CD8-positive, alpha-beta memory T cell (primary cell): ENCODE results near the gene TXNDC2. TPM values are rescaled to one million over a fixed set of nuclear protein-coding genes. Genes with fewer than 3 reads are reported as not detected.
"Not testable (repeated sequence)": the region's sequence is repeated elsewhere in the genome, so short reads cannot be mapped to it uniquely, and the experiment has no call there.

Experiments used
- CTCF ChIA-PET: fragments of 350-600 bp; sonication (Branson Sonifier 250); formaldehyde crosslinking; loops from one replicate; lab custom pipeline; 2021; ENCODE audit warnings: antibody characterized with exemption; lab: Charles Lee
- POLR2A ChIA-PET: fragments of 350-600 bp; sonication (Branson Sonifier 250); formaldehyde crosslinking; loops from one replicate; lab custom pipeline; 2021; ENCODE audit warnings: antibody characterized with exemption; lab: Charles Lee
- DNase-seq, 5 donors: peaks; one replicate each; pipeline versions ENCODE4 v3.0.0 to v3.0.0-alpha.2; 2020 to 2022; ENCODE audit warnings: mixed read lengths in 1 of 5
- H3K27ac ChIP-seq: one replicate; pipeline ENCODE4 v1.7.0; 2013; ENCODE audit warnings: low read depth, mild to moderate bottlenecking, low read length, moderate library complexity
- H3K27me3 ChIP-seq: 2 replicates; pipeline ENCODE4 v1.7.0; 2013; ENCODE audit warnings: low read length, mild to moderate bottlenecking; ENCODE audit not compliant: insufficient read depth, poor library complexity, severe bottlenecking
- H3K36me3 ChIP-seq: 2 replicates; pipeline ENCODE4 v1.7.0; 2013; ENCODE audit warnings: mild to moderate bottlenecking, low read length, moderate library complexity; ENCODE audit not compliant: insufficient read depth
- H3K4me1 ChIP-seq: 2 replicates; pipeline ENCODE4 v1.7.0; 2013; ENCODE audit warnings: mild to moderate bottlenecking, low read length, moderate library complexity; ENCODE audit not compliant: insufficient read depth
- H3K4me3 ChIP-seq: 2 replicates; pipeline ENCODE4 v1.7.0; 2013; ENCODE audit warnings: mild to moderate bottlenecking, low read length
- H3K9me3 ChIP-seq: 2 replicates; pipeline ENCODE4 v1.7.0; 2013; ENCODE audit warnings: mild to moderate bottlenecking, low read length
- H3K27ac Mint-ChIP-seq, 8 donors: one replicate each; pipeline ENCODE4 v1.8.0; 2020 to 2021; ENCODE audit warnings: mixed read lengths in 8 of 8, mild to moderate bottlenecking in 6 of 8, inconsistent platforms in 3 of 8, moderate library complexity in 3 of 8
- H3K27me3 Mint-ChIP-seq, 2 donors: one replicate each; pipeline ENCODE4 v1.8.0; 2020 to 2021; ENCODE audit warnings: mixed read lengths in 2 of 2, mild to moderate bottlenecking in 1 of 2, moderate library complexity in 1 of 2
- H3K36me3 Mint-ChIP-seq, 3 donors: one replicate each; pipeline ENCODE4 v1.8.0; 2020 to 2021; ENCODE audit warnings: mixed read lengths in 3 of 3, inconsistent platforms in 1 of 3, mild to moderate bottlenecking in 1 of 3
- H3K4me1 Mint-ChIP-seq, 3 donors: one replicate each; pipeline ENCODE4 v1.8.0; 2020 to 2021; ENCODE audit warnings: mixed read lengths in 3 of 3, inconsistent platforms in 1 of 3, mild to moderate bottlenecking in 1 of 3
- H3K4me3 Mint-ChIP-seq, 7 donors: one replicate each; pipeline ENCODE4 v1.8.0; 2020 to 2021; ENCODE audit warnings: mixed read lengths in 7 of 7, mild to moderate bottlenecking in 6 of 7, moderate library complexity in 4 of 7, inconsistent platforms in 2 of 7
- H3K9me3 Mint-ChIP-seq, 5 donors: one replicate each; pipeline ENCODE4 v1.8.0; 2020 to 2022; ENCODE audit warnings: mixed read lengths in 5 of 5, mild to moderate bottlenecking in 3 of 5, moderate library complexity in 2 of 5, inconsistent platforms in 1 of 5
- polyA plus RNA-seq: library from polyadenylated mRNA; unstranded; fragments of 300-500 nt; fragmentation: Illumina TruSeq; gene quantifications from one replicate; pipeline ENCODE4 v1.2.3, GENCODE V29; 2021
- total RNA-seq, 2 experiments: library from RNA; stranded (reverse); gene quantifications; one replicate each; pipeline ENCODE4 v1.2.3, GENCODE V29; 2021

Gene TXNDC2
- total and polyA plus RNA-seq, 3 experiments from 2014 or later, result not detected

DNA sequence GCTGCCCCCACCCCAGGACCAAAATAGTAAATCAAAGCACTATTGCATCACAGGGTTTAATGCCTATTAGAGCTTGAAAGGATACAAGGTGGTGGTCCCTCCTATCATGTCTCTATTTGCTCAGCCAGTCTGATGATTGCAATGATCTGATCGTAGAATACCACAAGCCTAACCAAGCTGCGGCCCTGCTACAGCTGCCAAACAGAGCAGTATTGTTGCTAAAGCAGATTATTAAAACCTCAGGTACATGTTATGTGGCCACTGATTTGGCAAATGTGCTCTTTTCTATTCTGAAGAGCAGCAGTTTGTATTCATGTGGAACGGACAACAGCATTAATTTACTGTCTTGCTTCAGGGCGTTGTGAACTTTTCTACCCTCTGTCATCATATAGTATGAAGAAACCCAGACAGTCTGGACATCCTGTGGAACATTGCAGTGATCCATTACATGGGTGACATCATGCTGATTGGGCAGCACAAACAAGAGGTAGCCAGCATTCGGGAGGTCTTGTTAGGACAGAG lies 19.7 kb downstream of the TXNDC2 start:
- Mint-ChIP-seq H3K4me1 (no peaks in the 10 kb centered on the region), H3K27me3 (peaks cover 20 to 49% of the 10 kb centered on the region in 2 donors), H3K27ac (no peak overlapping the region), H3K9me3 (no peaks in the 10 kb centered on the region), H3K4me3 (no peak overlapping the region), H3K36me3 (peaks cover 0 to 1% (median 0%) of the 10 kb centered on the region in 3 donors)
- Histone ChIP-seq H3K27ac (no peak overlapping the region), H3K27me3 (no peaks in the 10 kb centered on the region), H3K4me3 (no peak overlapping the region), H3K4me1 (no peaks in the 10 kb centered on the region), H3K36me3 (no peaks in the 10 kb centered on the region), H3K9me3 (no peaks in the 10 kb centered on the region)
- DNase-seq, result no peak
- POLR2A ChIA-PET, result no interaction called here
- CTCF ChIA-PET, result no interaction called here

DNA sequence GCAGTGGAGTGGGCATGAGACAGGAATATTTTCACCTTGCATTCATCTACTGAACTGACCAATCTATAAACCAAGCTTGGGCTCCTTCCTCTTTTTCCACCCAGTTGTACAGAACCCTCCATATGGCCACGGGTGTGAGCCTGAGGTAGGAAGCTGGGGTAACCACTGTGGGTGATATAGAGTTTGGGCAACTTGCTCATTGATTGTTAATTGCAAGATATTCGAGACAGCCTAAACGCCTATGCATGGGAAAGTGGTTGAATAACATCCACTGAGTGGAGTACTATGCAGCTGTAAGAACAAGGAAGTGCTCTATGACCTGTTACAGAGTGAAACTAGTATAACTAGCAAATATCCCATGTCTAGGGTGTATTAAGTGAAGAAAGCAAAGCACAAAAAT lies 20.7 kb downstream of the TXNDC2 start:
- POLR2A ChIA-PET, result no interaction called here
- no peak for DNase-seq
- Histone ChIP-seq H3K9me3 (no peaks in the 10 kb centered on the region), H3K4me1 (no peaks in the 10 kb centered on the region), H3K27me3 (no peaks in the 10 kb centered on the region), H3K36me3 (no peaks in the 10 kb centered on the region), H3K4me3 (no peak overlapping the region), H3K27ac (no peak overlapping the region)
- H3K9me3 Mint-ChIP-seq, result no peaks in the 10 kb centered on the region
- H3K27me3 Mint-ChIP-seq, result peaks cover 20 to 49% of the 10 kb centered on the region in 2 donors
- peak overlapping the region in 1 of 8 donors; percentile 5 for H3K27ac Mint-ChIP-seq
- no peak overlapping the region for H3K4me3 Mint-ChIP-seq
- no peaks in the 10 kb centered on the region for H3K36me3 Mint-ChIP-seq
- CTCF ChIA-PET, result no interaction called here
- no peaks in the 10 kb centered on the region for H3K4me1 Mint-ChIP-seq

DNA sequence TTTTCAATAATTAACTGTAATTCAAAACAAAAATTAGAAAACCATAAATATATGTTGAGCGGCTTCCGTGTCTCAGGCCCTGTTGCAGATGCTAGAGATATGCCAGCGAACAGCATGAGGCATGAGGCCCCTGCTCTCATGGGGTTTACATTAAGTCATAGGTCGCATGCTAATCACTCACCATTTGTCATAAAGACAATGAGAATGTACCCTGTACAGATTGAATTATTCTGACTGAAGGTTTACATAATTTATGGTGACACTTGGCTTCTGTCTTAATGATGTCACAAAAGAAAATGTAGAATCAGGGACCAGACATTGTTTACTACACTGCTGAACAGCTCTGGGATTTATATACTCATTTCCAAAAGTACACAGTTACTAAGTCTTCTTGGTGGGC lies 22.1 kb downstream of the TXNDC2 start:
- ChIA-PET POLR2A (no interaction called here), CTCF (no interaction called here)
- H3K27ac Mint-ChIP-seq, result no peak overlapping the region

DNA sequence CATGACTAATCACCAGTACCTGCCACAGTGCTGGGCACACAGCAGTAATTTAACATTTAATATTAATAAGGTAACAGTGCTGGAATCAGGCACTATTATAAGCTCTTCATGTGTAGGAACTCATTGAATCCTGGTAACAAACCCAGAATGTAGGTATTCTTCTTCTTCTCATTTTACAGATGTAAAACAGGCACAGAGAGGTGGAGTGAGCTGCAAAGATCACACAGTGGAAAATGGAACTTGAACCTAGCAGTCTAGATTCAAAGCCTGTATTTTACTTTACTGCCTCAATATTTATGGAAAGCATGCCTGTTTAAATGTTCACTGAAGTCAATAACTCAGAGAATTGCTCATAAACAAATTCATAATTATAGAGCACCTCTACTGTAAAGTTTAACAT lies 24.3 kb downstream of the TXNDC2 start:
- CTCF ChIA-PET, result no interaction called here
- no peak overlapping the region for H3K4me3 ChIP-seq

More for the DNA sequence above, 22.1 kb downstream of the TXNDC2 start:
- no peaks in the 10 kb centered on the region for H3K9me3 ChIP-seq
- H3K4me1 ChIP-seq, result peaks cover under 1% of the 10 kb centered on the region
- H3K36me3 Mint-ChIP-seq, result no peaks in the 10 kb centered on the region
- H3K27ac ChIP-seq, result no peak overlapping the region
- H3K36me3 ChIP-seq, result no peaks in the 10 kb centered on the region
- no peaks in the 10 kb centered on the region for H3K9me3 Mint-ChIP-seq
- H3K4me1 Mint-ChIP-seq, result peaks cover 2% of the 10 kb centered on the region in 3 donors
- DNase-seq, result no peak
- no peak overlapping the region for H3K4me3 ChIP-seq
- H3K4me3 Mint-ChIP-seq, result no peak overlapping the region
- H3K27me3 Mint-ChIP-seq, result peaks cover 20 to 46% of the 10 kb centered on the region in 2 donors
- H3K27me3 ChIP-seq, result no peaks in the 10 kb centered on the region

DNA sequence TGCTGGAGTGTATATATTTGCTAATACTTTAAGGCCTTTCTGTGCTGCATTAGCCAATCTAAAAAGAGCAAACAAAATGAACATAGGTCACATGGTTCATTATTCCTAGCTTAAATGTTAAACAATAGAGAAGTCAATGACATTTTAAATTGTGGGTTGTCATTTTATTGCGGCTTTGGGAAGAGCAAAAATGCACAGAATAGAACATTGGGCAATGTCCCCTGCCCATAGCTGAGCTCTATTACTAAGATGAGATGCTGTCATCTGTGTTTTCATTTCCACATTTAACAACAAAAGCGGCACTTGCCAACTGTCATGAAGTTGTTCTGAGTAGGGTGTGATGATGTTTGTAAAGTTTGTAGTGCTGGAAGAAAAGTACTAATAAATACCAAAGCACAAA lies 24.9 kb downstream of the TXNDC2 start:
- no peaks in the 10 kb centered on the region for H3K9me3 Mint-ChIP-seq

More for the DNA sequence above, 24.3 kb downstream of the TXNDC2 start:
- DNase-seq, result no peak
- no peak overlapping the region for H3K27ac ChIP-seq
- peaks cover 0 to 3% (median 0%) of the 10 kb centered on the region in 3 donors for H3K36me3 Mint-ChIP-seq
- H3K9me3 Mint-ChIP-seq, result no peaks in the 10 kb centered on the region
- peak overlapping the region in 1 of 7 donors; percentile 56 for H3K4me3 Mint-ChIP-seq
- peaks cover 17 to 36% of the 10 kb centered on the region in 2 donors for H3K27me3 Mint-ChIP-seq
- POLR2A ChIA-PET, result no interaction called here
- peak overlapping the region in 1 of 8 donors; percentile 30 for H3K27ac Mint-ChIP-seq
- no peaks in the 10 kb centered on the region for H3K27me3 ChIP-seq
- H3K9me3 ChIP-seq, result no peaks in the 10 kb centered on the region
- peaks cover 4% of the 10 kb centered on the region for H3K4me1 ChIP-seq
- no peaks in the 10 kb centered on the region for H3K36me3 ChIP-seq
- peaks cover 10 to 11% (median 11%) of the 10 kb centered on the region in 3 donors for H3K4me1 Mint-ChIP-seq

DNA sequence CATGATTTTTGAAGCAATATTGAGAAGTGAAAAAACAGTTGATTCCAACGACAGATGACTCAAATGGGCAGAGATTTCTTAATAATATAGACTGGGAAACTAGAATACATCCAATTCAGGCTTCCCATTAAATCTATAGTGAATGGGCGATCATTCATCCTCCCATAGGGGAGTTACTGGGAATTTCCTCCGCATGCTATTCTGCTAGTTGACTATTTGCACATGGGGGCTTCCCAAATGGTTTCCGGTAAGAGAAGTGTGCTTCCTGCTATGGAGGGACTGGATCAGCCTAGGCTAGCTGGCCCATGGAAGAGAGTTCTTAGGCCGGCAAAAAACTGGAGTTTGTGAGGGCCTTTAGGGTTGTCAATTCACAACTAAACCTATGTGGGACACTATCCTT lies 25.5 kb downstream of the TXNDC2 start:
- H3K4me1 Mint-ChIP-seq, result peaks cover 21 to 23% (median 23%) of the 10 kb centered on the region in 3 donors
- H3K4me1 ChIP-seq, result peaks cover 13% of the 10 kb centered on the region

More for the DNA sequence above, 24.9 kb downstream of the TXNDC2 start:
- POLR2A ChIA-PET, result no interaction called here
- Histone ChIP-seq H3K4me3 (no peak overlapping the region), H3K36me3 (no peaks in the 10 kb centered on the region), H3K27me3 (no peaks in the 10 kb centered on the region), H3K9me3 (no peaks in the 10 kb centered on the region), H3K27ac (no peak overlapping the region), H3K4me1 (peaks cover 8% of the 10 kb centered on the region)
- H3K36me3 Mint-ChIP-seq, result peaks cover 0 to 5% (median 0%) of the 10 kb centered on the region in 3 donors
- CTCF ChIA-PET, result no interaction called here
- DNase-seq, result no peak
- H3K27ac Mint-ChIP-seq, result peak overlapping the region in 1 of 8 donors; percentile 30
- H3K27me3 Mint-ChIP-seq, result peaks cover 13 to 31% of the 10 kb centered on the region in 2 donors
- H3K4me3 Mint-ChIP-seq, result peak overlapping the region in 1 of 7 donors; percentile 56
- H3K4me1 Mint-ChIP-seq, result peaks cover 16 to 17% (median 17%) of the 10 kb centered on the region in 3 donors

DNA sequence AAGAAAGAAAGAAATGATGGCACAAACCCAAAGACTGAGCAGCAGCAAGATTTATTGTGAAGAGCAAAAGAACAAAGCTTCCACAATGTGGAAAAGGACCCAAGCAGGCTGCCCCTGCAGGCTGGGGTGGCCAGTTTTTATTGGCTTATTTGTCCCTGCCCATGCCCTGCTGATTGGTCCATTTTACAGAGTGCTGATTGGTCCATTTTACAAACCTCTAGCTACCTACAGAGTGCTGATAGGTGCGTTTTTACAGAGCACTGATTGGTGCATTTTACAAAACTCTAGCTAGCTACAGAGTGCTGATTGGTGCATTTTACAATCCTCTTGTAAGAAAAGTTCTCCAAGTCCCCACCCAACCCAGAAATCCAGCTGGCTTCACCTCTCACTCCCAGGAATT lies 26.5 kb downstream of the TXNDC2 start:
- Mint-ChIP-seq H3K27ac (peak overlapping the region in 1 of 8 donors; percentile 64), H3K4me3 (peak overlapping the region in 4 of 7 donors; percentile 55 to 98 (median 78)), H3K27me3 (peaks cover 9 to 15% of the 10 kb centered on the region in 2 donors), H3K4me1 (peaks cover 26 to 30% (median 30%) of the 10 kb centered on the region in 3 donors)
- POLR2A ChIA-PET, DNase-seq, H3K36me3 ChIP-seq, H3K27me3 ChIP-seq, CTCF ChIA-PET, H3K4me3 ChIP-seq, H3K27ac ChIP-seq, H3K9me3 ChIP-seq, H3K36me3 Mint-ChIP-seq, H3K9me3 Mint-ChIP-seq: not testable (repeated sequence)
- H3K4me1 ChIP-seq, result peaks cover 24% of the 10 kb centered on the region

More for the DNA sequence above, 25.5 kb downstream of the TXNDC2 start:
- ChIA-PET POLR2A (no interaction called here), CTCF (no interaction called here)
- peaks cover 11 to 25% of the 10 kb centered on the region in 2 donors for H3K27me3 Mint-ChIP-seq
- Histone ChIP-seq H3K27me3 (no peaks in the 10 kb centered on the region), H3K4me3 (no peak overlapping the region), H3K27ac (no peak overlapping the region), H3K36me3 (no peaks in the 10 kb centered on the region), H3K9me3 (no peaks in the 10 kb centered on the region)
- no peaks in the 10 kb centered on the region for H3K9me3 Mint-ChIP-seq
- no peak overlapping the region for H3K27ac Mint-ChIP-seq
- DNase-seq, result no peak
- peak overlapping the region in 1 of 7 donors; percentile 29 for H3K4me3 Mint-ChIP-seq
- peaks cover 0 to 5% (median 0%) of the 10 kb centered on the region in 3 donors for H3K36me3 Mint-ChIP-seq

DNA sequence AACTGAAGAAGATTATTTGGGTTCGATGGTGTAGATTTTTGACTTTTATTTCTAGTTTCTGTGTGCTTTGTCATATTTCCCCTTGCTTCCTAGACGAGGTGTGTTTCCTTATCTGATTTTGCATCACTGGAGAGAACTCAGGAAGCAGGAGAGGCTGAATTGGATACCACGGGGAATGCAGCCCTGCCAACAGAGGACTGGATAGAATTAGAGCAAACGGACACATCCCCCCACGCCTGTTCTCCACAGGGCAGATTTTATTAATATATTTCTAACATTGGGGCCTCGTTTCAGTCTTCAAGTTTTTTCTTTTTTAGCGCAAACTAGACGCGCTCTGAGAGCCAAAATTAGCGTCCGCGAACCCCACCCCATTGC lies 27.4 kb downstream of the TXNDC2 start:
- Histone ChIP-seq H3K36me3 (no peaks in the 10 kb centered on the region), H3K27ac (peak overlapping the region; percentile 91), H3K27me3 (no peaks in the 10 kb centered on the region), H3K9me3 (no peaks in the 10 kb centered on the region), H3K4me3 (peak overlapping the region; percentile 98), H3K4me1 (peaks cover 32% of the 10 kb centered on the region)
- Mint-ChIP-seq H3K4me1 (peaks cover 26 to 30% (median 30%) of the 10 kb centered on the region in 3 donors), H3K27ac (peak overlapping the region; percentile 93 to 97 (median 96)), H3K27me3 (peaks cover 5 to 8% of the 10 kb centered on the region in 2 donors), H3K4me3 (peak overlapping the region; percentile 90 to 98 (median 93)), H3K36me3 (peaks cover 0 to 5% (median 0%) of the 10 kb centered on the region in 3 donors), H3K9me3 (no peaks in the 10 kb centered on the region)
- DNase-seq, result no peak
- ChIA-PET POLR2A (interaction anchor here (0.9 to 1.6 kb wide), 4 partner anchors 49 to 1304 kb away, joined by 3 to 6 read pairs (median 5); partner anchors contain the start of genes NAPG and RAB12), CTCF (interaction anchor here (1.2 kb wide), 1 partner anchor 9 kb away, joined by 3 read pairs; no protein-coding TSS in a partner anchor)
